ENCODE data around the gene EEPD1.
A peak's percentile ranks its signal among the peaks of the same experiment; 100 is the strongest.

The EEPD1 gene

DNA sequence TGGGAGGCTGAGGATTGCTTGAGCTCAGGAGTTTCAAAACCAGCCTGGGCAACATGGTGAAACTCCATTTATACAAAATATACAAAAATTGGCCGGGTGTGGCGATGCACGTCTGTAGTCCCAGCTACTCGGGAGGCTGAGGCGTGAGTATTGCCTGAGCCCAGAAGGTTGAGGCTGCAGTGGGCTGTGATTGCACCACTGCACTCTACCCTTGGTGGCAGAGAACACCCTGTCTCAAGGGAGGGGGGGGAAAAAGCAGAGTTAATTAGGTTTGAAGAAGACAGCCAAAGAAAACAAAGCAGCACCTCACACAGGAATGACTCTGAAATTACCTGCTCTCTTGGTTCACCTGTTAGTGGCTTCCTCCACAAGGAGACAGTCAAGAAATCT, 110.0 kb downstream of the EEPD1 start:
- no peak for DNase-seq

DNA sequence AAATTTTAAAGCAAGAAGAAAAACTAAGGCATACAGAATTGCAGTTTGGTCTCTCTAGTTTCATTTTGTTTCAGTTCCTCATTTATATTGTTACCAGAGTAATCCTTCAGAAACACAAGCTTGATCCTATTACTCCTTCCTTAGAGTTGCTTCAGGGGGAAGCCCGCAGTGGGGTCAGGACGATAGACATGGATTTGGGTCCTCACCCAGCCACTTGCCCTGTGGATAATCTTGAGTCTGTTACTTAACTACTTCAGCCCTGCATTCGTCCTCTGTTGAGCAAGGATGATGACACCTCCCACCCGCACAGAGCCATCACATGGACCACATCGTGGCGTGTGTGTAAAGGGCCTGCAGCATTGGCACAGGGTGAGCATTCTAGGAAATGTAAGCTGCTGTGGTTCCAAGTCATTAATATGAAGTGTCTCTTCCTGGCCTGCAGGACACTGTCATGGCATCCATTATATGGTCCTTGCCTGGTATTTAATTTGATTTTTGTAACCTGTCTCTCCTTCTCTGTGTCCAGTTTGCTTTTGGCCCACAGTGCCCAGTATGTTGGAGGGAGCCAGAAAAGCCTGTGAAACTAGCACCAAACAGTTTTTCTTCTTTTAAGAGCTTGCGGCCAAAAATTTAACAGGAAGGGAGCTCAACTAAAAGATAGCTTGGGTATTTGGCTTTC, 111.2 kb downstream of the EEPD1 start:
- DNase-seq, result no peak

DNA sequence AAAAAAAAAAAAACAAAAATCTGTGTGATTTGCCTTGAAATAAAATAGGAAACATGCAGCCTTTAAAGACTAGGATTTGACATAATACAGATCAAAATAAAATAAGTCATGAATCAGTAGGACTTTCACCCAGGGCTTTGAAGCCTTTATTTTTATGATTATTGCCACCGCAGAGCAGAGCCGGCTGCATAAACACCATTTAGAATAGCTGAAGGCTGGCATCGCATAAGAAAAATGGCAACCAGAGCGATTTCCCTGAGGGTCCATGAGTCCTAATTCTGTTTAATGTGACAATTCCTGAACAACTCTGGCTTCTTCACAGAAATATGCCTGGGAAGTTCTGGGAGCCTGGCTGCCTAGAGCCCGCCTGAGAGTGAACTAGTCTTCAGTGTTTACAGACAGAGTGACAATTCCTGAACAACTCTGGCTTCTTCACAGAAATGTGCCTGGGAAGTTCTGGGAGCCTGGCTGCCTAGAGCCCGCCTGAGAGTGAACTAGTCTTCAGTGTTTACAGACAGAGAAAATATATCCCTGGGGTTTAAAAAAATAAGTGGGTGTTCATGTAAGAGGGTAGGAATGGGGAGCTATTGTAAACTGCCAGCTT, 112.0 kb downstream of the EEPD1 start:
- DNase-seq, result no peak

DNA sequence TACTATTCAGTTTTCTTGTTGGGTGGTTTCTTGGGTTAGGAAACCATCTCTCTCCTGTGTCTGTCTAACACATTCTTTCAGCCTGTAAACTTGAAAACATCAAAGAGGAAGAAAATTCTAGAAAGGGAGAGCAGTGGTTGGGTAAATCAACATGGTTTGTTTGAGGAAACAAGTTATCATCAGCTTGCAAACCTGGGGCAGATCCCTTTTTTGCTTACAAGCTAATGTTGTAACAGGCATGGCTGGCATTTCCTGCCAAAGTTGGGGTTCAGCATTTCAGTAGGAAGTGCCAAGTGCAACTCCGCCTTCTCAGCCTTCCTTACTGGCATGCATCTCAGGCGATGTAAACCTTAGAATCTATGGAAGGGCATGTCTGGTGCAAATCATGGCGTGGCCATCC, 112.6 kb downstream of the EEPD1 start:
- no peak for DNase-seq

DNA sequence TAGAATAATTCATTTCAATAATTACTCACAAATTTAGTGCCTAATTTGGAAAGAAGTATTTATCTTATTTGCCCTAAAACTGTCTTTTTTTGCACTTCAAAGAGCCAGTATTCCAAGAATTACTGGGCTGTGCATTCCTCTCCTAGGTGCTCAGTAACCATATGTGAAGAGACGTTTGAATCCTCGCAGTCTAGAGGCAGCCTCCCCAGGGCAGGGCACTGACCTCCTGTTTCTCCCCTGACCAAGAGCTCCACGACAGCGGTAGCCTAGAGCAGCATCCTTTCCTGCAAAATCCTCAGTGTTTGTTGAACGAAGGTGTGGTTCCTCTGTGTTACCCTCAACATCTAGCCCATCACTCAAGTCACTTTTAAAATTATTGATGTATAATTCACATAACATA, 113.1 kb downstream of the EEPD1 start:
- no peak for DNase-seq

DNA sequence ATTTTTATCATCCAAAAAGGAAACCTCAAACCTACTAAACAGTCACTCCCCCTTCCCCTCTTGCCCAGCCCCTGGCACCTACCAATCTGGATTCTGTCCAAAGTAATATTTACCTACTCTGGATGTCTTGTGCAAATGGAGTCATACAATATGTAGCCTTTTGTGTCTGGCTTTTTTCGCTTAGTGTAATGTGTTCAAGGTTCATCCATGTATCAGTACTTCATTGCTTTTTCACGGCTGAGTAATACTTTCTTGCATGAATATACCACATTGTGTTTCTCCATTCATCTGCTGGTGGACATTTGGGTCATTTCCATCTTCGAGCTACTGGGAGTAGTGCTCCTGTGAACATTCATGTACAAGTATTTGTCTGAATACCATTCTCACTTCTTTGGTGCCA, 113.6 kb downstream of the EEPD1 start:
- DNase-seq, result no peak

DNA sequence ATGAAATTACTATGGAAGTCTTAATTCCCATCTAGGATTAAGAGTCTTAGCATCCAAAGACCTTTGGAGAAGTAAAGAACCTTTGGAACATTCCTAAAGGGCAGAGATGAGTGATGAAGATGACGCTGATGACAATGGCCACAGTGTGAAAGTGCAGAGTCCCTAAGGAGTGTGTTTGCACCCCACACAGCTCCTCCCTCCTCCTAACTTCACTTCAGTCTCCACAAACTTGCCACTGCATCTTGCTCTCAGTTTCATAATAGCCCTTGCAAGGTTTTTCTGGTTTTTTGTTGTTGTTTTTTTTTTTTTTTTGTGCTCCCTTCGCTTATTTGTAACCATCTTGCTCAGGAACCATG, 119.1 kb downstream of the EEPD1 start:
- DNase-seq, result no peak

DNA sequence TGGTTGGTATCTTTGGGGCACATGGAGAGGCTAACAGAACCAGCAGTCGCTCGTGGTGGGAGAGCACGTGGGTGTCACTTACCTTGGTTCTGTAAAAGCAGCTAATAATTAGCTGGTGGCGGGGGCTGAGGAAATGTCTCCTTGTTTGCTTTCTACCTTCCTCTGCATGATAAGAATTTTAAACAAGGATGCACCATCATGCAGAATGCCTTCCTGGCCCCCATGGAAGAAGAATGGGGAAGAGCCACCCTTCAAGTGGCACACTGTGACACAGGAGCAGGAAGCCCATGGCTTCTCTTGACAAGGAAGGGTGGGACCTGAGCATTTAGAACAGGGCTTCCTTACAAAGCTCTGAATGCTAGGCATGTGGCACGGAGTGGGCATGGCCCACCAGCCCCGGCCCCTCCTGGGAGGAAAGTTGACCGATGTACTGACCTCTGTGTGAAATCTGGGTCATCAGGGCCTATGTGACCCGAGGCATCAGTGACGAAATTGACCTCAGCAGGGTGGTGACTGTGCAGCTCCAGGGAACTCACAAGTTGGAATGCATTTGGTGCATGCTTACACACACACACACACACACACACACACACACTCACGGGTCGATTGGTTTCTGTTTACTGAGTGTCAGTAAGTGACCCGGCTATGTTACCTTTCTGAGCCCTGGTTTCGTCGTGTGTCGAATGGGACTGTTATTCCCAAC, 119.7 kb downstream of the EEPD1 start:
- no peak for DNase-seq

DNA sequence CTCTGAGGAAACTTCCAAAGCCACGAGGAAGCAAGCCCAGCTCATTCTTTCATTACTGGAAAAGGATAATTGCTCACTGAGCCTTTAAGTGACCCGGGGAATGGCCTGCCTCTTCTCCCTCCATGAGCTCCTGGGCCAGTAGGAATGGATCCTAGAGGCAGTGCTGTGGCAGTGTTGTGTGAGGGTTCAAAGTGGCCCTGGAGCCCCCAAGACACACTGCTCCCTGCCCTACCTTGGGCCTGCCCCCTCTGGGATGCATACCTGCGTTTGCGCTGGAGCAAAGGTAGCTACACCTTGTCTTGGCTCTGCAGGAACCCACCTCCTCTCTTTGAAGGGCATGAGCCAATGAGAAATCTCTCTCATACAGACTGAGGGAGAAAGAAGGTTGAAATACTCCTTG, 120.8 kb downstream of the EEPD1 start:
- no peak for DNase-seq

DNA sequence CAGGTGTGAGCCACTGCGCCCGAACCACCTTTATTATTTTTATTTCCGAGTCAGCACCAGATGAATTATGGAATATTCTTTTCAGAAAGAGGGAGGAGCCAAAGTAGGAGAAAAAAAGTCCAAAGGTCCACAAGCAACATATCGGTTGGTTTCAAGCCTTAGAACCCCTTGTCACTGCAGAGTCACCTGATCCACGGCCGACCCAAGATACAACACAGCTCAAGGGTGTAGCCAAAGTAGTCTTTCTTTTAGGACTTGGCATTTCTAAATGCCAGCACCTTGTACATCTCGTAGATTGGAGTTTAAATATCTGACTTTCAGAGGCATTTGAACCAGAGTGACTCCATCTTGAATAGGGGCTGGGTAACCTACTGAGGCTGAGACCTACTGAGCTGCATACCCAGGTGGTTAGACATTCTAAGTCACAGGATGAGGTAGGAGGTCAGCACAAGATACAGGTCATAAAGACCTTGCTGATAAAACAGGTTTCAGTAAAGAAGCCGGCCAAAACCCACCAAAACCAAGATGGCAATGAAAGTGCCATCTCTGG, 122.8 kb downstream of the EEPD1 start:
- DNase-seq, result no peak

DNA sequence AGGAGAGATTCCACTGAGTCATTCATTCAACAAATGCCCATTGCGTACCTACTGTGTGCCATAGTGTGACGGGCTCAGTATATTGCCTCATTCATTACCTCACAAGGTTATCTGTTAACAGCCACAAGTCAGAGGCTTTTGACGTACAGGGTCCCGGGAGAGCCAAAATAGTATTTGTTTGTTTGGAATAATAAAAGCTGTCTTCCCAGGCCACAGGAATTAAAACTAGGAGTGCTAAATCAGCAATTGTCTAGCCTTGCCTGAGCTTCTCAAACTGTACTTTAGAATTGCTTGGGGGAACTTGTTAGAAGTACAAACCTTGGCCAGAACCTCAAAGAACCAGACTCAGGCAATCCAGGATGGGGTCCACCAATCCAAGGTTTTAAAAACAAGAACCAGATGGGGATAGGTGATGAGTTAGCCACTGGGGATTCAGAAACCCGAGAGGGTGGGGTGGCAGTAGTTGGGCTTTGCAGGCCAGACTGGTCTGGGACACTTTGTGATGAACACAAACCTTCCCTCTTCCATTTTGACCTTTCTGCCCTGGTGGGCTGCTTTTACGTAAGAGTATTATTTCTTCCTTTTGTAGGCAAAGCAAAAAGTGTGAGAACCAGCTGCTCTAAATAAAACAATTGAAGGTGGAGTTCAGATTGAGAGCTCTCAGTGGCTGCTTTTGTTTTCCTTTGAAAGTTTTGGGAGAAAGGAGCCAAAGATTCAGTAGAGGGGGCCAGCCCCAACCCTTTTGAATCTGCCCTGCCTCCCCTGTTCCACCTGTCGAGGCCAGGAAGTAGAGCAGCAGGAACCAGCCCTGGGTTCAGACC, 123.6 kb downstream of the EEPD1 start:
- no peak for DNase-seq

DNA sequence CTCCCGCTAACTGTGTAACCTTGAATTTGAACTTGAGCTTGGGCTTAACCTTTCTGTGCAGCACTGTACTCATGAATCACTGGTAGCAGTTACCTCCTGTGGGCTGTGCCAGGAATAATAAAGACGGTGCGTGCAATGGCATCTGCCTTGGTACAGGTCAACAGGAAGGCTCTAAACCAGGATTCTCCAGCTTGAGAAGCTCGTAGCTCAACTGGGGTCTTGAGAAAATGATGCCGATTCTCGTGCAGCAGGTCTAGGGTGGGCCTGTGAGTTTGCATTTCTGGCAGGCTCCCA, 124.1 kb downstream of the EEPD1 start:
- no peak for DNase-seq

DNA sequence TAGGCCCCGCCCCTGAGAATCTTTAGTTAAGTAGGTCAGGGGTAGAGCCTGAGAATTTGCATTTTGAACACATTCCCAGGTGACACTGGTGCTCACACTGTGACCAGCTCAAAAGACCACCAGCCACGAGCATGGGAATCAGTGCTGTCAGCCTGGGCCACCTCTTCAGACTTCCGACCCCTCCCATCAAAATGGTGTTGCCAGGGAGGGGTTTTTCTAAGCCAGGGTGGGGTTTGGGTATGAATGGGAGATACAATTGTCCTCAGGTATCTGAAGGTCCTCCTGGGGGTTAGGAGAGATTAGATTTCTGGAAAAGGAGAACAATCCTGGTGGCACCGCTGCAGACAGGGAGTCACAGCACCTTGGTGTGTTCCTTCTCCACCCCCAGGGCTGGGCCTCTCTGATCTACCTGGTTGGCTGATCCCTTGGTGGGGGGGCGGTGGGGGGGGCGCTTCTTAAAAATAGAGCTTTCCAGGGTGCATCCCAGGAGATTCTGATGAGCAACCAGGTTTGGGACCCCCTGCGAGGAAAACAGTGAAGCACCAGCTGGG, 125.1 kb downstream of the EEPD1 start:
- DNase-seq, result no peak

DNA sequence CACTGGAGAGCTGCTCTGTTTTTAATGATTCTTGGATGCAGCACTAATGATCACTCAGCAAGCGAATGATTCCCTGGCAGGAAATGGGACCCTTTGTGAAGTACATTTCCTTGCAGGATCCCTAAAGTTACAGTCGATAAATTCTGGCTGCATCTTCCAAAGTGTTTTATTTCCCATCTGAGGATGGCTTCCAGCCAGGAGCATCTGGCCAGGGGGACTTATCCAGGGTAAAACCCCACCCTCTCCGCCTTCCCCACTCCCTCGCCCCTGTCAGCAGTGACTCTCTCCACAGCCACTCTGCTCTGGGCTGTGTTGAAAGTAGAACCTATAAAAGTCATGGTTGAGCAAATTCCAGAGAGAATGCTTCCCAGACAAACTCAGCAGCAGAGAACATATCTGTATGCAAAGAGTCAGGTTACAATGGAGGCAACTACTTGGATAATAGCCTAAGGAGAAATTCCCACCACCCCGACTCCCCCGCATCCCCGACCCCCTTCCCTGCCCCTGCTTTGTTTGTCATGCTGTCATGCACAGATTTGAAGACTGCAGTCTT, 125.6 kb downstream of the EEPD1 start:
- DNase-seq, result peak; percentile 61

DNA sequence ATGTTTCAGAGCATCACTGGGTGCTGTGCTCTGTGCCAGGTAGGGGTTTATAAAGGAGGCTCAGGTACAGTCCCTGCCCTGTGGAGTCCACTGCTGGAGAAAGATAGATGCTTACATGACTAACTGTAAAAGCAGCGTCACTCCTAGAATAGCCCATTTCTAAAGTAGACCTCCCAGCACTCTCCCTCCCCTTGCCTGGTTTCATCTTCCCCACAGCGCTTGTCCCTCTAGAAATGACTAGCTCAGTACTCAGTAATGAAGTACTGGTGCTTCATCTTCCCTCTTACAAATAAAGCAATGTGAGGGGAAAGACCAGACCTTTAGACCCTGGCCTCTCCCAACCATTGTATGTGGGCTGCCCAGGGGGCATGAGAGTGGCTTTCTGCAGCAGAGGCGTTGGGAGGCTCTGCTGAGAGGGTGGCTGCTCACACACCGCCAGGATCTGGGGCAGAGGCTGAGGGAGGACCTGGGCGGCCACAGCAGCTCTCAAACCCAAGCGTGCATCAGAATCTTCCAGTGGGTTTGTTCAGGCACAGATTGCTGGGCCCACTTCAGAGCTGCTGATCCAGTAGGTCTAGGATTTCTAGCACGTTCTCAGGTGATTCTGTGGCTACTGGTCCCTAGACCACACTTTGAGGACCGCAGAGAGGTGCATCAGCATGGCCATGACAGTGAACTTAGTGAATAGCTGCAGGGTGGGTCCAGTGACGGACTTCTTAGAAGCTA, 126.3 kb downstream of the EEPD1 start:
- DNase-seq, result no peak

DNA sequence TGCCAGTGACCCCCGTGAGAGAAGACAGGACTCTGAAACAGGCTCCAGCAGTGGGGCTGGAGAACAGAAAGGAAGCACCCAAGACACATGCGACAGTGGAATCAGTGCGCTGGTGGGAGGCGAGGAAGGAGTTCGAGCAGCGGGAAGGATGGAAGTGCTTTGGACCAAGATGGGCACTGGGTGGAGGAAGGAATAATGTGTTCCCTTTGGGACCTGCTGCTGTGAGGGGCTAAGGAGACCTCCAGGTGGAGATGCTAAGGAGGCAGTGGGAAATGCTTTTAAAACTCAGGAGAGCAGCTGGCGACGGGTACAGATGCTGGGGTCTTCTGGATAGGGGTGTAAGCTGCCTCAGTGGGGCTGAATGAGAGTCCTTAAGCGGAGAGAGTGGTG, 126.9 kb downstream of the EEPD1 start:
- no peak for DNase-seq

DNA sequence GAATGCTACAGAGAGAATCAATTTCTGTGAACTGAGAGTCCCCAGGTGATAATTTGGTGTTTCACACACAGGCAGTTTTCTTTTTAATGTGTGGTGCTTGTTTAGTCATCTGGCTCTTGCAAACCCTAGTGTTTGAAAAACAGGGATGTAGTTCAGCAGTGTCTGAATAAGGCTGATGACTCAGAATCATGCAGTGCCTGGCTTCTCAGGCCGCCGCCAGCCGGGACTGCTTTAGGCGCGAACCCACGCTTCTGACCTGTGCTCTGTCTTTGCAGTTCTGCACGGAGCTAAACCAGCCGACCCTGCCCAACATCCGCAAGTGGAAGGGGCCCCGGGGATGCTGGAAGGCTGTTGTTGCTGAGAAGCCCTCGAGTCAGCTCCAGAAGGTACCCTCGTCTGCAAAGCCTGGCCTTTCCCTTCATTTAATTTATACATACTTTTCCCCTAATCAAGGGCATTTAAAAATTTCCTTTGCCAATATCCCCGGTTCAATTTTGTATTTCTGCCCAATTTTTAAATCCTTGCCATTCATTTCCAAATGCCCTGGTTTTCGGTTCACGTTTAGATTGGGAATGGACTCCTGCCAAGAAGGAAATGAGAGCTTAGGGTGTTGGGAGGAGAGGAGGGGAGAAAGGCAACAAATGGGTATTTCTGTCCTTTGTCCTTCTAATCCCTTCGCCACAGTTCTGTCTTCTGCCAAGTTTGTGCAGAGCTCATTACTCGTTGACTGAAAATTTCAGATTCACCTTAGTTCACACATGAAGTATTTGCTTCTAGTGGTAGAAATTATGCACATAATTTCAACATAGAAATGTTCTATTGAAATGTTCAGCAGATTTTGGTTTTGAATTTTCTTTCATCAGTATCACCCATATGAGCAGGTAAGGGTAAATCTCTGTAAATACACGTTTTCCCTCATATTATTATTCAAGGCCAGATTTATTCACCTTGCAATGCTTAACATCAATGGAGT, 128.1 kb downstream of the EEPD1 start:
- no peak for DNase-seq

DNA sequence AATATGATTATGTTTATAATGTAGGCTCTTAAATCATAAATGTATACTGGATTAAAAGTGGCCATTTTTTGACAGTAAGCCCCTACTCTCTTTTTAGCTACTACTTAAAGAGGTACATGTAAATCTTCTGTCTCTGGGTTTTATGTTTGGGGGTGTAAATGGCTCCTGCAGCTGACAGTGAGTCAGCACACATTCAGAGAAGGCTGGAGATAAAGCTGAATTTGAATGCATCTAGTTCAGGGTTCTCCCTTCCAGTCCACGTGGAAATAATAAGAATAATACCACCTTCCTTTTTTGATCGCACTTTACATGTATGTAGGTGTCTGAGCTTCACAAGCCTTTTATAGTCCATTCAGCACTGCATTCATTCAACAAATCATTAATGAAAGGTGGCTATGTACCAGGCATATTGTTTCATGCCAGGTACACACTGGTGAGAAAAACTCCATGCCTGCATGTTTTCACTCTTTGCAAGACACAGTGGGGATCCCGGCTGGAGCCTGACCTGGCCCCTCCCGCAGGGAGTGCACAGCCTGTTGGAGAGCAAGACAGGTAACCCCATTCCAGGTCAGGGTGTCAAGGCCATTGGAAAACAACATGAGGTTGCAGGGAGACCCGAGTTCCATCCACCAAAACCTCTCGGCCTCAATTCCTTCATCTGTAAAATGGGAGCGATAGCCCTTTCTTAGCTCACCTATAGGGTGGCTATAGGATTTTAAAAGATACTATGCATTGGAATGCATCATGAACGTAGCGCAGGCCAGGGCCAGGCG, 129.1 kb downstream of the EEPD1 start:
- no peak for DNase-seq

DNA sequence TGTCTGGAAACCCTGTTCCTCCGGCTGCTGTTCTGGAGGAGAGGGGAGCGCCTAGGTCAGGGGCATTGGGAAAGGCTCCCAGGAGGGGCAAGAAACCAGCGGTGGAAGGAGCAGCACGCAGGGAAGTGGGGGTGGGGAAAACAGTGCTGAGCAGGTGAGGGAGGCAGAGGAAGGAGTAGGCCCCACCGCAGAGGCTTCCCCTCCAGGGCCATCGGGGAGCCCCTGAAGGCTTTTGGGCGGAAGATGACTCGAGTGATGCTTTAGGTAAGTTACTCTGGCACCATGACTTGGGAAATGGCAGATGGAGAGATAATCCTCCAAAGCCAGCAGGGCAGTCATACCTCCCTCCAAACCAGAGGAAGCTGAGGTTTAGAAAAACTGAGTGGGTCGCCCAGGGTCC, 130.1 kb downstream of the EEPD1 start:
- DNase-seq, result no peak

DNA sequence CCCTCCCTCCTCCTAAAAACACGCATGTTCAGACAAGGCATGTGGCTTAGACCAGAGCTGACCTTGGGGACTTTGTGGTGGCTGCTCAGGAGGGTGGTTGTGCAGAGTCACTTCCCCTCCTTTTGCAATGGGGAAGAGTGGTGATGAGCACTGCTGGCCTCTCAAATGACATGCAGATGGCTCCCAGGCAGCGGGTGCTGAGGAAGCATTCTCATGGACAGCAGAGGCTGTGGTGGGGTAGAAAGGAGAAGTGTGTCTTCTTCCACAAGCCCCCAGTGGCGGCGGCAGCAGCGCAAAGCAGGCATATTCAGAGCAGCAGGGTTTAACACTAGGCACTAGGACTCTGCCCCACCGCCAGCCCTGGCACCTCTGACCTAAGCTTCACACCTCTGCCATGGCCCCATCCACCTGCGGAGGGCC, 130.7 kb downstream of the EEPD1 start:
- no peak for DNase-seq
